H4 (cell line): ENCODE results near the gene FAM174B. TPM values are rescaled to one million over a fixed set of nuclear protein-coding genes. Genes with fewer than 3 reads are reported as not detected.

ENCODE experiments used
- DNase-seq: peaks from one replicate; pipeline ENCODE4 v3.0.0-alpha.2; 2015; ENCODE audit warnings: low spot score
- total RNA-seq: library from RNA; depleted of rRNA; stranded (reverse); fragments of >200 nt; shearing (Covaris generic); gene quantifications from 2 replicates; pipeline ENCODE4 v1.2.3, GENCODE V29; 2014

Gene FAM174B
- total RNA-seq, 1 experiment from 2014 or later, result 0.06 TPM

DNA sequence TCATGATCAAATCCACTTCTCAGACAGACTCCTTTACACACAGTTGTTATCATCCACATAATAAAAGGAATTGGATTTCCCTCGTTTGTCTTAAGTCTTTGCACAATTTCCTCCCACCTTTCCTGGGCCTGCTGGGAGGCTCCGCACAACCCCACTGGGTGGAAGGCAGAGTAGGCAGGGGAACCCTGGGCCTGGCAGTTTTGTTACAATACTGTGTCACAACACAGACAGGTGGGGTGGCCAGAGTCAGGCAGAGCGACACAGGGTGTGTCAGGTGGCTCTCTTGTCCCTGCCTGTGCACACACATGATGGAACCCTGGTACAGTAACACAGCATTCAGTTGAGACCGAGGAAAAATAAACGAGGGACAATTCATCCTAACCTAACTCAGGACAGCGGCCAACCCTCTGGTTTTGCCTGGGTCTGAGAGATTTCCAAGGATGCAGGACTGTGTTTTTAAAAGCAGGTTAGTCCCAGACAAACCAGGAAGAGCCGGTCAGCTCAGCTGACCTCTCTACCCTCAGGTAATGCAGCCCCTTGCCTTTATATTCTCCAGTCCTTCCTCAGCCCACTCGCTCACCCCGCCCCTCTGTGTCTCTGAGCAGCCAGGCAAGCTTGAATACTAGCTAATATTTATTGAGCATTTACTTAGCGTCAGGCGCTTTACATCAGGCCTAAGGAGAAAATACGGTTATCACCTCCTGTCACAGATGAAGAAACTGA lies 8.8 kb upstream of the FAM174B start:
- DNase-seq, result no peak

DNA sequence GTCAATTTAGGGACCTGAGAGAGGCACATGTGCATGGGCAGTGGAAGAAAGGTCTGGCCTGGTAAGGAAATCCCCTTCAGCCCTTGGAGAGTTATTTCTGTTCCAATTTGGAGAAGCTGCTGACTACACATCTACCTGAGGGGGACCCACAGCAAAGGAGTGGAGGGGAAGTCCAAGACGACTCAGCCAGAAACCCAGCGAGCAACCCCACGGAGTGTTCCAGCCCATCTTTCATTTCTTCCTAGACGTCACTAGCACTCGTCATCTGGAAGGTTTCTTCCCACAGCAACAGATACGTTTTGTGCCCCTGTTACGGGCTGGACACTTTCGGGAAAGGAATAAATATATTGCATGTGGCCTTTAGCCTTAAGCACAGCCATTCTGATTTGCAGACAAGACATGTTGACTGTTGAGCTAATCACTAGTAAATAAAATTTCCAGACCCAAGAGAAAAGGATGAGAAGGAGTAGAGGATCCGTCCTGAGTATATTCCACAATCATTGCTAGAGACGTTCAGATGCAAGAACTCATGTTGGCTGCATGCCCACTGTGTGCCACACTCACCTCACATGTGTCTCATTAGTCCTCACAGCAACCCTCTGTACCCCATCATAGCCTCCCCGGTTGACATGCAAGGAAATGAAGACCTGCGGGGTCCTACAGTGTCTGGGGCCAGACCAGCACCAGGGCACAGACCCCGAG lies 7.8 kb upstream of the FAM174B start:
- no peak for DNase-seq

DNA sequence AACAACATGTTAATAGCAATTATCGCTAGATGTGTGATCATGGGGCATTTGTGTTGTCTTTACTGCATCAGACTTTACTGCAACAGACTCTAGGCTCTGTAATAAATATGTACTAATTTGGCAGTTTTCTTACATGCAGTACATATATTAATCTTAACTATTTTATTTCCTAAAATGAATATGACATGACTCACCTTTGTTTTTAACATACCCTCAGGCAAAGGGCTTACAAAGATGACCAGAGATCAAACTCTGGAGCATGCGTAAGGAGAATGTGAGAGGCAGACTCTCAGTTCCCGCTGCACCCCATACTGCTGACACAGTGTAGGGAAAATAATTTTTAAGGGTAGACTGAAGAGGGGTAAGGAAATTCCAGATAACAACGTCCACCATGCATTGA lies 7.2 kb upstream of the FAM174B start:
- DNase-seq, result no peak

DNA sequence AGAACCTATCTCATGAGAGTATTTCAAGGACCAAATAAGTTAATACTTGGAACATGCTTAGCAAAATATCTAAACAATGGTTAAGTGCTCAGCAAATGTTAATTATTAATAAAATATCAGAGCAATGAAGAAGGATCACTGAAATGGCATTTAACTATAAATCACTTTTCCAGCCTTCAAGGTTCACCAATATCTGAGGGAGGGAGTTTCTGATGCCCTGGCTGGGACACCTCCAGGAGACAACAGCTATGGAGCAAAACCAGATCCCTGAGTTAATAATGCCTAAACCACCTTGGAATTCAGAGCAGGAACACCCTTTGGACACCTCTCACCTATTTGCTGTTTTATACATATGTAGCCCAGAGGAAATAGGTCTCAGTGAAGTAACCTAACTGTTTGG lies 6.4 kb upstream of the FAM174B start:
- DNase-seq, result no peak

DNA sequence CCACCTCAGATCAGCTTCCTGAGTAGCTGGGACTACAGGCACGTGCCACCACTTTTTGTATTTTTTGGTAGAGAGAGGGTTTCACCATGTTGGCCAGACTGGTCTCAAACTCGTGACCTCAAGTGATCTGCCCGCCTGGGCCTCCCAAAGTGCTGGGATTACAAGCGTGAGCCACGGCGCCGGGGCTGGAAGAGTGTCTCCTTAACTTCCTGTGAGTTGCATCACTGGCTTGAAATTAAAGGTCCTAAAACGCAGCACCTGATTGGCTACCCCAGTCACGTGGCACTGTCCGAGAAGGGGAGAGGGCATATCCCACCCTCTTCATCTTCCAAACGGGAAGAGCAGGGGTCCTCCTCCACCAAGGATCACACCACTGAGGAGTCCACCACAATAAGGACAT lies 5.5 kb upstream of the FAM174B start:
- no peak for DNase-seq

DNA sequence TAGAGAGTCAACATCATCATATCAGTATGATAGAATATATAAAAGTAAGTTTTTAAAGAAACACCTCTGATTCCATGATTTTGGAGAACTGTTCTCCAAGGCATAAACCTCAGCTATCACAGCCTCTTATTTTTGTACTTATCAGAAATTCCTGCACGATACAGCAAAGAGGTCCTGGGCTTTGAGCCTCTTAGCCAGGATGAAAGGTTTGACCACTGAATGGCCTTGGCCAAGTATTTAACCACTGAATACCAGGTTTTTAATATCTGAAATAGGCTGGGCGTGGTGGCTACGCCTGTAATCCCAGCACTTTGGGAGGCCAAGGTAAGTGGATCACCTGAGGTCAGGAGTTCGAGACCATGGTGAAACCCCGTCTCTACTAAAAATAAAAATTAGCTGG lies 1.9 kb upstream of the FAM174B start:
- DNase-seq, result no peak

DNA sequence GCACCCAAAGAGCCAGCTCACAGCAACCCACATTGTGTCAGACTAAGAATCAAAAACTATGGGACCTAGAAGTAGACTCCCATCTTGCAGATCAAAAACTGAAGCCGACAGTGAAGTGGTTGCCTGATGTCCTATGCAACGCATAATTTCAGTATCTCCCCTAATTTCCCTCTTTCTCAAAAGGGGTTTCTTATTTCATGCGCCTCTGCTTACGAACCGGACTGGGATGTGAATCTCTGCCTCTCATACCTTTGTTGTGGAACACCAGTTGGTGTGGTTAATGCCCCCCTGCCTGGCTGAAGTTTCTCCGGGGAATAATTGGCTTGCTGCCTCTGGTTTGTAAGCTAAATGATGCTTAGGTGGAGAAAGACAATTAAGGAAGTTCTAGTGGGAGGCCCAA lies 514 bp upstream of the FAM174B start:
- no peak for DNase-seq

DNA sequence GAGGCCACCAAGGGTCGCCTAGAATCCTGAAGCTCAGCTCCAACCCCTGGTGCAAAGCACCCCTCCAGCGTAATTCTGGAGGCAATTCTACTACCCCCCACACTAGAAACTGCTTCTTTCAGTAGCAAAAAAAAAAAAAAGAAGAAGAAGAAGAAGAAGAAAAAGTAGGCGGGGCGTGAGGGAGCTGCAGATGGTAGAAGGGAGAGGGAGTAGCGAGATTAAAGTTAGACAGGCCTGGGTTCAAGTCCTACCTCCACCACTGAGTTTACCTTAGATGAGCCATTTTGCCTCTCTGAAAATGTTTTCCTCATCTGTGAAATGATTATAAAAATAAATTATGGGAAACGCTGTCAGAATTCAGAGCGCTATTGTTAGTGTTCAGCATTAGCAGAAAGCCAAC lies 913 bp downstream of the FAM174B start:
- no peak for DNase-seq

DNA sequence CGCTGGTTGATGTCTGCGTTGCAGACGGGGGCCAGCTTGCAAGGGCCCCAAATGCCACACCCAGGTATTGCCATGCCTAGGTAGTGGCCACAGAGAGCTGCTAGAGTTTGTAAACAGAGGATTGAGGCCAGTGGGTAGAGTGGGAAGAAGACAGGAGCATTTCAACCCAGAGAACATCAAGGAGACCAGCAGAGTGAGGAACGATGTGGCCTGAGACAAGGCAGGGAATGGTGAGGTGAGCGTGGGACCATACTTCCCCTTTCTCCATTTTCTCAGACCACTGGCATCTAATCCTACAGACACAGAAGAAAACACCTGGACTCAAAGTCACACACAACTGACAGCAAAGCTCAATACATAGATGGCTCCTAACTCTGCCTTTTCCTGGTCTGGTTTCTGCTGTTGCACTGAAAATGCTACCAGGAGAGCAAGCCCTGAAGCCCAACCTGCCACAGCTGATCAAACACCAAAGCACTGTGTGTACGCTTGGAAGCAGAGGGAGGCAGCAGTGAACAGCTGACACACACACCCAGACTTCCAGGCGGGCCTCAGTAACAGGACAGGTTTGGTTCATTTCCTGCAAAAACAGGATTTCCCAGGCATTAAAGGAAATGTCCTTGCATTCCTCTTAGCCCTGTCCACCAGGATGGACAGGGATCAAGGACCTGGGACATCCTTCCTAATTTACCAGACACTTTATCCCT lies 1.6 kb downstream of the FAM174B start:
- no peak for DNase-seq

DNA sequence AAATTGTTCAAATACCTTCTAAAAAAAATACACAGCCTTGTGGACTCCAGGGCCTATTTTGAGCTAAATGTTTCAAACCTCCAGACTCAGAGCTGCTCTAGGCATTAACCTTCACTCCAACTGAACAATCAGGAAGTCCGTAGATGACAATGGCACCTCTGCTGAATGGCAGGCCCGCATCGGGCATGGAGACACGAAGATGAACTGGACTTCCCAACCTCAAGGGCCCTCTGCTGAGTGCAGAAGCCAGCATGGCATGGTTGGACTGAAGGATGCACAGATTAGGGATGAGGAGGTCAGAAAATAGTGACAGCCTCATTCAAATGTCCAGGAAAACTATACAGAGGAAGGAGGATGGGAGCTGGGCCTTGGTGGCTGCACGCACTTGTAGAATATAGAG lies 2.2 kb downstream of the FAM174B start:
- DNase-seq, result no peak

DNA sequence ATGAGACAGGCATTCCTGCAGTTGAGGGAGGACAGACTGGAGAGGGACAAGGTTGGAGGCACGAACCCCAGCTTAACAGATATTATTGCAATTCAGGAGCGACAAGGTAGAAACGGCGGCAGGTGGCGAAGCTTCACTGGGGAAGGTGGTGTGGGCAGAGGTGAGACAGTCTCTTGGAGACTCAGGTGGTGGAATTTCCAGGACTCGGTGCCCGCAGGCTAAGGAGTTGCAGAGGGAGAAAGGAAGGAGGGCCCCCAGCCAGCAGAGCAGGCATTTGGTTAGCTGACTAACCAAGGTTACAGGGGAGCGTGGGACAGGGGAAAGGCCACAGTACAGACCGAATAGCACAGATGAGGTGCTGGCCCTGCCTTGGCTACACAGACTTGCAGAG lies 3.0 kb downstream of the FAM174B start:
- no peak for DNase-seq

DNA sequence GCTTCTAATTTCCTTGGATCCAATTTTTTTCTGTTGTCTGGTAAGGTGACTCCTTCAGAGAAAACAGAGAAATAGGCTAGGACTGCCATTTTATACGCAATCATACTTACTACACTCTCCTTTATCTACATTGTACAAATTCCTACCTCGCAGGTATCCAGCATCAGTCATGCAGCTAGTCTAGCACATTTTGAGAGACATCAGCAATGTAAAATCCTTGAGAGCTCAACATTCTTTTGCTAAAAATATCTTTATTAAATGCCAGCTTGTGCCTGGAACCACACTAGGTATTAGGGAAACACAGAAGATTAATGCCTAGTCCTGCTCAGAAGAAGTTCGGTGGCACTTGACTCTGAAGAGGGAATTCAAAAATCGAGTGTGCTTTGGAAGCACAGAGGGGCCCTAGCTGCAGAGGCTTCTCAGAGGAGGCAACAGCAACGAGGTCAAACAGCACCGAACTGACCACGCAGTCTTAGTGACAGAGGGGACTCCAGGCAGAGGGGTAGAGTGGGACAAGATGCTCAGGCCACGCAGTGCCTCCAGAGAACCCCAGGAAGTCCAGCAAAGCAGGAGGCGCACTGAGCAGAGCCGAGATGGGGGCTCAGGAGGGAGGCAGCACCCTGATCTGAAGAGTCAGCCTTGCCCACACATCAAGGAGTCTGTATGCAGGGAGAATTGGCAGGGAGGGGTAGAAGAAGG lies 3.5 kb downstream of the FAM174B start:
- no peak for DNase-seq

DNA sequence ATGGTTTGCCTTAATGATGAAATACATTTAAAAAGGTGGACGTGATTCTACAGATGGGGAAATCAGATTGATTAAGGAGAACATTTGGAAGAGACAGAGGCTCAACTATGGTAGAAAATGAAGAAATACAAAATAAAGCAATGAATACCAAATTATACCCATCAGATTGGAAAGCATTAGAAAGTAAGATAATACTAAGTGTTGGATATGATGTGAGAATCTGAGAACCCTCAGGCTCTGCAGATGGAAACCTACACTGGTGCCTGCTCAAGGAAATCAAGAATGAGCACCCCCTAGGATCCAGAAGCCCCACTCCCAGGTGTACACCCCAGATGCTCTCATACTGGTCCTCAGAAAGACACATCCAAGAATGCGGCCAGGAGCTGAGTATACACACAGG lies 4.6 kb downstream of the FAM174B start:
- DNase-seq, result no peak

DNA sequence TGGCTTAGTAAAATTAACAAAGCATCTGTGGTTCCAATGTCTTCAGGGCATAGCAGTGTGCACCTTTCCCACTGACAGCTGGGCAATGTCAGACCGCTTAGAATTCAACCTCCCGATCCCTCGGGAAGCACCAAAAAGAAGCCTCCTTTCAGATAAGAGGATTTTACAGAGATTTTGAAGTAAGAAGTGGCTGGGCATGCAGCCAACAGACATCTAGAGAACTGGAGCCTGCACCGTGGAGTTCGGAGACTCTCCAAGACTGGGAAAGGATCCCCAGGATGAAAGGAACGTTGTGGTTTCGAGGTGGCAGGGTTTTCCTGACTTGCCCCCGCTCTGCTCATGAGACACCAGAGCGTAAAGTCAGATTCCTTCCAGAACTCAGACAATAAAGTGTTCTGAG lies 5.3 kb downstream of the FAM174B start:
- no peak for DNase-seq

DNA sequence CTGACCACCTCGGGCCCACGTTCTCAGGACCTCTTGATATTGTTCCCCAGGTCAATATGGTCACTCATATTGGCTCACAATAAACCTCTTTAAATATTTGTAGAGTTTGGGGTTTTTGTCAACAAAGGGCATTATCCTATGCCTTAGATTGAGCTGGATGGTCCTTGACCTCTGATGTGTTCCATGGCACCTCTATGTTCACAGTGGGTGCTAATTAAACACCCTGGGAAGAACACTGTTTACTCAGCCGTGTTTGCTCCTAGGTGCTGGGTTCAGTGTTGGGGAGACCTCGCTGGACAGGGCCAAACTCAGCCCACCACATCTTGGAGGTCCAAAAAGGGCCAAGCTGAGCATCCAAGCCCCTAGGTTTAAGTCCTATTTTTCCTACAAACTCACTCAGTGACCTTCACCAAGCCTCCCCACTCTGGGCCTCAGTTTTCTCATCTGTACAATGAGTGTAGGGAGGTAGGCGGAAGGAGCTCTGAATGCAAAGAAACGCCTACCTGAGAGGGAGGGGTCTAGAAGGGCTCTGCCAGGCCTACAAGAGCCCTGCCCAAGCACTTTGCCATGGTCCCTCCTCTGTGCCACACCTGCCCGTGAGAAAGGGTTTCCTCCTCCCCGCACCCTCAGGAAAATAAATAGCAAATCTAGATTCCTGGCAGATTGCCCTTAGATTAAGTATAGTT lies 7.2 kb downstream of the FAM174B start:
- no peak for DNase-seq

DNA sequence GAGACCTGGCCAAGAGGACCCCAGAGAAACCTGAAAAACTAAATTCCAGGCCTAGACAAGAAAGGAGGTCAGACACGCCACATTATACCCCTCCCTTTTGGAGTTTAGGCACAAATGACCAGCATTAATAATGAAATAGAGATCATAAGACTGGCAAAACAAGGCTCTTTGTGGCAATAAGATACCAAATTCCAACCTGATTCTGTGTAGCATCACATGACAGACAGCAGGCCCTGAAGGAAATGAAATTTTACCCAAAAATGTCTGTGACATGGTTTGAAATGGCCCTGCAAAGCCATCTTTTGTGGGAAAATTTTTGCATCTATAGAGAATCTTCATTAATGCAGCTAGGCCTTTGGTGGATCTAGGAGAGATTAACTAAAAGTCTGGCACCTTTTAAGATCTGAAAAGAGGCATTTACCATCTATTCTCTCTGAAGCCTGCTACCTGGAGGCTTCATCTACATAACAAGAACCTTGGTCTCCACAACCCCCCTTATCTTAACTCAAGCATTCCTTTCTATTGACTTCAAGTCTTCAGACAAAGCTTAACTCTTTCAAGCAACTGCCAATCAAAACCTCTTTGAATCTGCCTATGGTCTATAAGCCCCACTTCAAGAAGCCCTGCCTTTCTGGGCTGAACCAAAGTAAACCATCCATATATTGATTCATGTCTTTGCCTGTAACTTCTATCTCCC lies 8.0 kb downstream of the FAM174B start:
- DNase-seq, result no peak

DNA sequence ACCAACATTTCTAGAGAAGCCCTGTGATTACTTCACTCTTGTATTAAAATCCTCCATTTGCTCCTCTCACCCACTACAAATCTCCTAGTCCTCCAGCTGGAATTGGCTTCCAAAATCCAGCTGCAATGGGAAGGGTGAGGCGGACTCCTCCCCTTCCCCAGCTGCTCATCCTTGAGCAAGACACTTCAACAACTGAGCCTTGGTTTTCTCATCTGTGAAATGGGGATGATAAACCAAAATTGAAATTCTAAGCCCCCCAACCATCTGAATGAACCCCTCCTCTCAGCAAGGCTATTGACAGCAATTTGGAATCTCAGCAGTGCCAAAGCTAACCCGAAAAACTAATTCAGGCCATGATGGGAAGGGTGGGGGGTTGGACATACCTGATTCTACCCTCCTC lies 9.4 kb downstream of the FAM174B start:
- DNase-seq, result no peak

DNA sequence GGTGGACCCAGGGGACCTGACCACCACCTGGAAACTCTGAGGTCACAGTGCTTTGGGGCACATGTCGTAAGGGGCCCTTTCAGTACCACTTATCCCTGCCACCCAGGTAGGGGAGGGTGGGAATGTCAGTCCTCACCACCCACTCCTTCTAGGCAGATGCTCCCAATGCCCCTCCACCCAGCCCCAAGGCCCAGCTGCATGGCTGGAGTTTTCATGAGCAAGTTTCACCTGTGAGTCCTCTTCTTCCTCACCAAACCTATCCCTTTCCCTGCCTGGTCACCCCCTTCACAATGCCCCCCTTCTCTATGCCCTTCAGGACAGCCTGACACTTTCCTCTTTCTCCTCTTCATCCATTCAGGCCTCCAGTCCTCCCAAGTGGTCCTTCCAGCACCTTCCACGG lies 9.8 kb downstream of the FAM174B start:
- DNase-seq, result no peak

DNA sequence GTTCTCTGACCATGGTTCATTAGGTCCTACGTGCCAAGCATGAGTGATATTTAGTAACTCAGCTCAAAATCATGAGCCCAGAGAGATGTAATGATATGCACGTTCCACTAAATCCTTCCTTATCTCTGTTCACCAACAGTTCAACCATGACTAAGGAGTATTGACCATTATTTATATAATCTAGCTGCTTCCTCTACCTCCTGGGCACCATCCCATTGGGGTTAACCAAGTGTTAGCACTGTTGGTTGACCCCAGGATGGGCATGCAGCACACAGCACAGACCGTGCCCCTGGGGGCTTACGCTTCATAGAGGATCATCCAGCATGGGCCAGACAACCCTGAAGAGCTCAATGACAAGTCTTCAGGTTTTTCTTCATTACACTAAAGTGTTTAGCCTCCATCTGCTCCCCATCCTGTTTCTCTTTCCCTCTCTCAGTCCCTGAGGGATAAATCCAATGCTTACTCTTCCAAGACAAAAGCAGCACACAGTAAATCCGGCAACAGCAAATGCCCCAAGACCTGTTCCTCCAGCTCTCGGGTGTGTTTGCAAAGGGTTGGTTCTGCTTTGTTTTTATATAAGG lies 10.4 kb downstream of the FAM174B start:
- DNase-seq, result peak; percentile 32

DNA sequence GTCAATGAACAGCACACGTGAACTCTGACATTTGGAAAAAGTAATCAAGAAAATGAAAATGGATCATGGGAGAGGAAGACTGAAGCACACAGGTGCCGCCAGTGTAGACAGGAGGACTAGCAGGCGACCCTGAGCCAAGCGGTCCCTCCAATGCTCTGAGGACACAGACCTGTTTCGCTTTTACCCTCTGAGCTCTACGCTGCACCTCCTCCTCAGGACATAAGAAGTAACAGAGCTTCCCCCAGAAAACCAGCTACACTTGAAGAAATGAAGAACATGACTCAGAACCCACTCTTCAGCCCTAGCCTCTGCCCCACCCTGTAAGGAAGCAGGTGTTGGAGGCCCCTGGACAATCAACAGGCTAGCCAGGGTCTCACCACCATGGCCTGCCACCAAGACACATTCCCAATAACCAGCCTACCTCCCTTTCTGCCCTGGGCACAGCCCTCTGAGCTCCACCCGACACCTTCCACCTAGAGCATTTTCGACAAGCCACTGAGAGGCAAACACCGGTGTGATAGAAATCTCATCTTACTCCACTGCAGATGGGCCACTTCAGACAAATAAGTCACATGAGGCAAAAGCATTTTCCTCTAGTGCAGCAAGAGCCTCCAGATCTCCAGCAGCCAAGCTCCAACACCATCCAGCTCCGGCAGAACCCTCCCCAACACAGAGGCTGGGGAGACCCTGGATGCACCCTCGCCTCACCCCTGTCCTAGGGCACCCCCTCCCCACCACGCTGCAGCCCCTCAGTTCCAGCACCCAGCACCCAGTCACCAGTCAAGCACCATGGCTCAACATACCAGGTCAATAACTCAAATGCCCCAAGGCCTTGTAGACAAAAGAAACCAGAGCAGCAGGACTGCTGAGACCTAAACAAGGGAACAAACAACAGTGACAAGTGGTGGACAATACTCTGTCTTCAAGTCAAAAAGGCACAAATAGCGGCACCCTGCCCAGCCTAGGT lies 11.4 kb downstream of the FAM174B start:
- DNase-seq, result no peak
